H54 (cell line): Measurements from ENCODE around the gene CDC6.

Source experiments
- DNase-seq: peaks from one replicate; pipeline ENCODE4 v3.0.0; 2011; ENCODE audit warnings: low spot score, mixed read lengths; ENCODE audit not compliant: insufficient read length
- FAIRE-seq: peaks from 3 replicates; lab custom pipeline; 2011; peaks lifted over from hg19 to GRCh38; lab: Jason Lieb, UNC
- POLR2A ChIP-seq: IDR thresholded peaks from 2 replicates; pipeline ENCODE4 v1.6.1; 2011; ENCODE audit warnings: low read depth, mild to moderate bottlenecking, low read length

The CDC6 gene

DNA sequence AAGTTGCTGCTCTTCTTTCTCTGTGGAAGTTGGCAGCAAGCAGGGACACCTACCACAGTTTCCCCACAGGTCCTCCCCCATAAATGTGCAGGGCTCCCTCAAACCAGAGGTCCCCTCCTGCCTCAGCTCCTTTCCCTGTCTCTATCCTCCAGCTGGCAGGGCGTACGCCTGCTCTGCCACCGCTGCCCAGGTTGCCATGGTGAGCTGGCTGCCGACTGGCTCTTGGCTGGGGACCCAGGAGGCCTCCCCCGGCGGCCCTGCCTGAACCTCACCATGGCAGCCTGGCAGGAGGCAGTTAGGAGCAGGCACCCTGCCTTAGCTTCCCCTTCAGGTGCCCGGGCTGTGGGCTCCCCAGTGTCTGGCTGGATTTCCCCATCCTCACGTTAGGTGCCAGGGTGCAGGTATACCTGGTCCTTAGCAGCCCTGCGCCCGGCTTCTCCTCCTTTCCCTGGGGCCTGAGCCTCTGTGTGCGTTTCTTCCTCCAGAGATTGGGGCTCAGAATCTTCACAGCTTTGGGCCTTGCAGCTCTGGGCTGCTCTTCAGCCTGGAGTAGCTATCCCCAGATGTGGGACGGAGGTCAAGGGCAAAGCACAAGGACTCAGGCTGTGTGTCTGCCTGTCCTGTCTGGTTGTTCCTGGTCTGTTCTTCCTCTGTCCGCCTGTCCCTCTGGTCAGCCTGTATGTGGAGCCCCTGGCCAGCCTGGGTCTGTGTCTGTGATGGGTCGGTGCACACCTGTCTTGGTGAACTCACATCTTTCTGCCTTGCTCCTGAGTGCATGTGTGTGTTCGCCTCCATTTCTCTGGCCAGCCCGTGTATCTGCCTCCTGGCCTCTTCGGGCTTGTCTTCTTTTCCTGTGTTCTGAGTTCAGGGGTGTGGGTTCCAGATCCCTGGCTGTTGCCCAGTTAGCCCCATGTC is 61.1 kb downstream of the CDC6 start:
- DNase-seq (no peak), FAIRE-seq (no peak)
- no peak for TF ChIP-seq POLR2A

DNA sequence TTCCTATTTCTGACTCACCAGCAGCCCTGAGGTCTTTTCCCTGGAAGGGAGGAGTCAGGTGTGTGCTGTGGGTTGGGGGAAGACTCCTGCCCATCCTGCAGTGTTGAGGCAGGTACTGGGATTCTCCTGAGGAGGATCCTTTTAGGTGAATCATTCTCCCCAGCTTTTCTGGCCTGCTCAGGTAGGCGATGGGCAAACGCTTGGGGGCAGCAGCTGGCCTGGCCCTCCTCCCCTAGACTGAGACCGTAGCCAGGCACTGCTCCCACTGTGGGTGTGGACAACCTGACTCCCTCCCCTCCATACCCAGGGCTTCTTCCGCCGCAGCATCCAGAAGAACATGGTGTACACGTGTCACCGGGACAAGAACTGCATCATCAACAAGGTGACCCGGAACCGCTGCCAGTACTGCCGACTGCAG is 61.8 kb downstream of the CDC6 start:
- no peak for TF ChIP-seq POLR2A
- FAIRE-seq, result no peak
- no peak for DNase-seq

DNA sequence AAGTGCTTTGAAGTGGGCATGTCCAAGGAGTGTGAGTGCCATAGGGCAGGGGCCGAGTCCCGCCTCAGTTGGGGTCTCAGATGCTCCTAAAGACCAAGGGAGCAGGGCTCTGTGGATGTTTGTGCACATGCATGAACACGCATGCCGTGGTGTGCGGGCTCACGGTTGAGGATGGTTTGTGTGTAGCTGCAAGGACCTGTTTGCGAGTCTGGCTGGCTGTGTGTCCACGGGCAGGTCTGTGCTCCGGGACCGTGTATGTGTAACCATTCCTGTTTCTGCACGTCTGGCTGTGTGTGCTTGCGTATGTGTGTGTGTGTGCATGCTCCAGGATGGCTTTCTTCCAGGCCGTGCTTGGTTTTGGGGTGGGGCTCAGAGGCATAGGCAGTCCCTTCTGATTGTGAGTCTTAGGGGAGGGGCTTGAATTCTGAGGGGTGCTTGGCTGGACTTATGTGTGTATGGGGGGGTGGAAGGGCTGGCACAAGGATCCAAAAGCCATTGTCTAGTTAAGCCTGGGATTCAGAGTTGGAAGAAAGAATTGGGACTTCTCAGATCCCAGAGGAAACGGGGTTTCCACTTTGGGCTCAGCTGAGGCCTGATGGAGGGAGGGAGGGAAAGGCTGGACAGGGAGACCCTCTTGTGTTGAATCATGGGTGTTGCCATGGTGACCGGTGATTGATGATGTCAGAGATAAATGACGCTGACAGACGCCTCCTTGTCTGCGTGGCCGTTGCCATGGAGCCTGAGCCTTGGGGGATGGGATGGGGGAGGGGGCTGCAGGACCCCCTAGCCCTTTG is 62.4 kb downstream of the CDC6 start:
- FAIRE-seq (no peak), DNase-seq (no peak)

DNA sequence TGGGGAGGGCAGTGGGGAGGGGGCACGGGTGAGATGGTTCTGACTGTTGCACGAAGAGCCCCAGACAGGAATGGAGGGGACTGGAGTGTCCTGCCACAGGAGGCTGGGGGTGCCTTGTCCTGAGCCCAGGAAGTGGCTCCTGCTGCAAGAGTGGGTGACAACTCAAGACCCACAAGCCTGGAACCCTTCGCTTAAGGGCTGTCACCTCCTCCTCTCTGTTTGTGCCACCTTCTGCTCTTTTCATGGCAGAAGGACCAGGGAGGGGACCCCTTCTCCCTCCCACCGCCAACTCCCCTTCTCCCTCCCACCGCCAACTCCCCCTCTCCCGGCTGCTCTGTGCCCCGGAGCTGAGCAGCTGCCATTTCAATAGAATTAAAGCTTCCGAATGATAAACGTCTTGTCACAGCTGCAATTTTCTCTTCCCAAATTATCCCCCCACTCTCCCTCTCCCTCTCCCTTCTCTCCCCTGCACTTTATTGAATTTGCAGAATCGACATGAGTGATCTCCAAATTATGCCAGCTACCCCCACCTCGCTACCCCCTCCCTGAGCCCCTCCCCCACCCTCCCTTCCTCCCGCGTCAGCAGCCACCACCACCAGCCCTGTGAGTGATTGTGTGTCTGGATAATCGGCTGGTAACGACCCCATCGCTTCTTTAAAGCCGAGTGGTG is 63.1 kb downstream of the CDC6 start:
- DNase-seq, result no peak
- FAIRE-seq, result no peak
- TF ChIP-seq POLR2A, result no peak

More for the DNA sequence above, 62.4 kb downstream of the CDC6 start:
- TF ChIP-seq POLR2A, result no peak

DNA sequence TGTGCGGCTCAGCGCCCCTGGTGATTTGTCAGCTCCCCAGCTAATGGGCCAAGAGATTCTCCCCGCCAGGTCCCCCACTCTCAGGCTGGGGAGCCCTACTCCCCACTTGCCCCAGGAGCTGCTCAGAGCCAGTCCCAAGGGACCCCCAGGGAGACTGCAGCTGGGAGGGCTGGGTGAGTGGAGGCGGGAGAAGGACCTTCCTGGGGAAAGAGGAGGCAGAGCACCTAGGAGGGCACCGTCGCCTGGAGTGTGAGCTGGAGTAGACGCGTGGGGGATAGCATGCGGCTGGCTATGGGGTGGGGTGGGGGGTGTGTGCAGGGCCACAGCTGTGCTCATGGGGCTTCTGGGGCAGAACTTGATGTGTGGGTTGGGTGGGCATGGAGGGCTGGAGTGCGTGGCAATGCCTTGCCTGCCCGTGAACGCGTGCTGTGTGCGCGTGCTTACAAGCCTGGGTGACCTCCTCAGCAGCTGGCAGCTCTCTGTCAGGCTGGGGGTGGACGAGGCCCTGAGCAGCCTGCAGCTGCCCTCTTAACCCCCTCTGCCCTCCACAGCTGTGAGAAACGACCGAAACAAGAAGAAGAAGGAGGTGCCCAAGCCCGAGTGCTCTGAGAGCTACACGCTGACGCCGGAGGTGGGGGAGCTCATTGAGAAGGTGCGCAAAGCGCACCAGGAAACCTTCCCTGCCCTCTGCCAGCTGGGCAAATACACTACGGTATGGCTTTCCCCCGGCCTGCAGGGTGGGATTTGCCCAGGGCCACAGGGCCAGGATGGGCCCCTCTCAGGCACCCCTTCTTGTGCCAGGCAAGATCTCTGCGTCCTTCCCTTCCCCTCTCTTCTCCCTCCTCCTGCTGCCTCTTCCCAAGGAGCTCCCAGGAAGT is 63.9 kb downstream of the CDC6 start:
- FAIRE-seq (no peak), DNase-seq (no peak)

DNA sequence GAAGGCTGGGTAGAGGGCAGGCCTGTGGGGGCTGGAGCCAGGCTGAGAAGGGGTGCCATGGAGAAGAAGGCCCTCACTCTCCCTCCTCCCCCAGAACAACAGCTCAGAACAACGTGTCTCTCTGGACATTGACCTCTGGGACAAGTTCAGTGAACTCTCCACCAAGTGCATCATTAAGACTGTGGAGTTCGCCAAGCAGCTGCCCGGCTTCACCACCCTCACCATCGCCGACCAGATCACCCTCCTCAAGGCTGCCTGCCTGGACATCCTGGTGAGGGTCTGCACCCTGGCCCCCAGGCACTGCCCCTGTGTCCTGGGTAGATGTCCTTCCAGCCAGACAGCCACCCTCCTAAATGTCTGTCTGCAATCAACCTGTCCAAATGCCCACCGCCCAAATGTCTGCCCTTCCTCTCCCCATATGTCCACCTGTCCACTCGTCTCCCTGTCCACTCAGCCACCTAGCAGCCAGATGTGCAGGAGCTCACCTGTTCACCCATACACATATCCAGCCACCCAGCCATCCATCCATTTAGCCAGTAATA is 64.6 kb downstream of the CDC6 start:
- no peak for TF ChIP-seq POLR2A
- DNase-seq (no peak), FAIRE-seq (no peak)

More for the DNA sequence above, 63.9 kb downstream of the CDC6 start:
- TF ChIP-seq POLR2A, result no peak

DNA sequence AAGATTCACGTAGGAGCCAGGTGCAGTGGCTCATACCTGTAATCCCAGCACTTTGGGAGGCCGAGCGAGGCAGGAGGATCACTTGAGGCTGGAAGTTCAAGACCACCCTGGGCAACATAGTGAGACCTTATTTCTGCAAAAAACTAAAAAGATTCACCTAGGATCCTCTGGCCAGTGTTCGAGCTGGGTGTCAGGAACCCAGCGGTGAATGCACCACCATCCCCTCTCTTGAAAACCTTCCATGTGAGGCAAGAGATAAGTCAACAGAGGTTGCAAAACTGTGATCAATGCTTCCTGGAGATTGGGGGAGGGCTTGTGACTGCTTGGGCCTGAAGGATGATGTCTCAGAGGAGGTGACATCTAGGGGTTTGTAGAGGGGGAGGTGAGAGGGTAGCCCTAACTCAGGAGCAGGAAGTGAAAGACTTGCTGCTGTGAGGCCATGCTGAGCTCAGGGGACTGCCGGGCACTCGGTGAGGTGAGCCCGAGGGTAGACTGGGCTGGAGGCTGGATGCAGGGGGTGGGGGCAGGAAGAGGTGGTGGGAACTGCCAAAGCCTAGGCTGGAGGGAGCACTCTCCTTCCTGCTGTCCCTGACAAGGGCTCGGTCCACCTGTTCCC is 65.2 kb downstream of the CDC6 start:
- TF ChIP-seq POLR2A, result no peak
- FAIRE-seq, result no peak
- DNase-seq, result no peak
